ENCODE data around the gene MAPKAPK2. TPM values are rescaled to one million over a fixed set of nuclear protein-coding genes. Genes with fewer than 3 reads are reported as not detected.

Gene MAPKAPK2
- total and polyA plus RNA-seq, 12 donors = 25.3 to 129 (median 85.0) TPM

GRCh38 chr1:206716870-206717673 is 32.4 kb downstream of the MAPKAPK2 start:
- DNase-seq = peak in 4 of 7 donors; percentile 50 to 78 (median 63)
- Histone ChIP-seq H3K4me3 (no peak overlapping the region), H3K27ac (peak overlapping the region in 3 of 5 donors; percentile 13 to 86 (median 73)), H3K9me3 (replicated peaks in 1 of 3) (no peaks in the 10 kb centered on the region), H3K4me1 (replicated peaks in 1 of 2) (peaks cover 44 to 74% of the 10 kb centered on the region in 2 donors), H3K27me3 (no peaks in the 10 kb centered on the region), H3K36me3 (replicated peaks in 1 of 2) (no peaks in the 10 kb centered on the region)
- intact Hi-C loops (cut with DNase I) = no loop called here
- WGBS, 4 donors = 61 to 77% (median 62%) methylated on average over 8 of the region's 8 CpGs
- TF ChIP-seq CTCF (IDR thresholded peaks at IDR 0.05) (no peak), POLR2A (IDR thresholded peaks at IDR 0.05) (no peak)

GRCh38 chr1:206717674-206717989 is 32.9 kb downstream of the MAPKAPK2 start:
- H3K4me1 ChIP-seq (replicated peaks in 1 of 2) = peaks cover 44 to 74% of the 10 kb centered on the region in 2 donors
- TF ChIP-seq CTCF (IDR thresholded peaks at IDR 0.05) = no peak
- TF ChIP-seq POLR2A (IDR thresholded peaks at IDR 0.05) = no peak
- H3K4me3 ChIP-seq = no peak overlapping the region
- no peaks in the 10 kb centered on the region for H3K36me3 ChIP-seq (replicated peaks in 1 of 2)
- intact Hi-C loops (cut with DNase I) = no loop called here
- H3K27me3 ChIP-seq = no peaks in the 10 kb centered on the region
- peak overlapping the region in 2 of 5 donors; percentile 13 to 86 for H3K27ac ChIP-seq
- no peak for DNase-seq
- H3K9me3 ChIP-seq (replicated peaks in 1 of 3) = no peaks in the 10 kb centered on the region
- WGBS, 4 donors = 91 to 97% (median 95%) methylated on average over 1 of the region's 1 CpG

- H3K4me1 ChIP-seq (replicated peaks in 1 of 2) = peaks cover 53 to 74% of the 10 kb centered on the region in 2 donors
- no peak overlapping the region for H3K27ac ChIP-seq
- 82 to 94% (median 87%) methylated on average over 10 of the region's 10 CpGs for WGBS, 4 donors
- DNase-seq = peak in 1 of 7 donors; percentile 4
- H3K4me3 ChIP-seq = no peak overlapping the region
- no peaks in the 10 kb centered on the region for H3K36me3 ChIP-seq (replicated peaks in 1 of 2)
- intact Hi-C loops (cut with DNase I) = no loop called here
- no peak for TF ChIP-seq POLR2A (IDR thresholded peaks at IDR 0.05)
- TF ChIP-seq CTCF (IDR thresholded peaks at IDR 0.05) = no peak
- H3K9me3 ChIP-seq (replicated peaks in 1 of 3) = no peaks in the 10 kb centered on the region
- no peaks in the 10 kb centered on the region for H3K27me3 ChIP-seq
Measured at GRCh38 chr1:206719169-206719839, 34.6 kb downstream of the MAPKAPK2 start.

GRCh38 chr1:206721454-206721853 is 36.7 kb downstream of the MAPKAPK2 start:
- H3K4me3 ChIP-seq = no peak overlapping the region
- H3K27ac ChIP-seq = no peak overlapping the region
- intact Hi-C loops (cut with DNase I) = loop anchor here in 1 of 2 donors (5.0 to 10.0 kb wide), 2 partner anchors 34 to 87 kb away; partner anchors contain the start of gene DYRK3
- H3K27me3 ChIP-seq = no peaks in the 10 kb centered on the region
- no peaks in the 10 kb centered on the region for H3K9me3 ChIP-seq (replicated peaks in 1 of 3)
- TF ChIP-seq POLR2A (IDR thresholded peaks at IDR 0.05) (no peak), CTCF (IDR thresholded peaks at IDR 0.05) (no peak)
- WGBS, 4 donors = 47 to 77% (median 54%) methylated on average over 1 of the region's 1 CpG
- no peaks in the 10 kb centered on the region for H3K36me3 ChIP-seq (replicated peaks in 1 of 2)
- peaks cover 33 to 71% of the 10 kb centered on the region in 2 donors for H3K4me1 ChIP-seq (replicated peaks in 1 of 2)
- no peak for DNase-seq

All from adrenal gland (tissue), 12 donors.